ENCODE results near the gene PPM1A.
A peak's percentile ranks its signal among the peaks of the same experiment; 100 is the strongest.

DNA sequence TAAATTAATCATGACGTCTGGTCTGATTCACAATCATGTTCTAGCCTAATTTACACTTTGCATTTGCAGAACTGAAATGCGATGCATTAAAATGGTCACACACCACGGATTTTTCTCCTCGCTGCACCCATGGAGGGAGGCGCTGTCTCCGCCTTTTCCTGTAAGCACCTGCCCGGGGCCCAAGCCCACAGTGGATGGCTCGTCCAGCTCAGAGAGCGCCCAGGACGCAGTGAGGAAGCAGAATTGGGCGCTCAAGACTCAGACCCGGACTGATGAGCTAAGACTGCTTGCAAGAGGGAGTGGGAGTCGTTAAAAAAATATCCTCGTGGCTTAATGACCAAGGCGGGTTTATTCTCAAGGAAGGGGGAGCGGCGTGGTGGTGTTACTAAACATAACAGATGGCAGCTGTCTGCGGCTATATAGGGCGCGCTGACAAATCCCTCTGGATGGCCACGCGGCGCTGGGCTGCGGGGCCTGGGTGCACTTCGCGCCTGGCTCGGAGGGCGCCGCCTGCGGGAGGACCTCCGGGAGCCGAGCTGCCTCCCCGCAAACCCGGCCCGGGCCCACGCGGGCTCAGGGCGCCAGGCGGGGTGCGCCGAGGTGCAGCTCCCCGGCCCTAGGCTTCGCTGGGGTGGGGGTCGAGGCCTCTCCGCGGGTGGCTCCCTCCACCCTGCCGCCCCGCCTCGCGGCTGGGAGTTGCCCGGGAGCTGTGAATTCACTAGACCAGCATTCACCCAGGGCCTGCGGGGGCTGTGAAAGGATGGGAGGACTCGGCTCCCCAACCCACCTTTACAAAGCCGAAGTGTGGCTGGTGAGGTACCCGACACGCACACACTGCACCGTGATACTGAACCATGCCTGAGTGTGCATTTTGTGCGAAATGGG is 78.7 kb downstream of the PPM1A start:
- TF ChIP-seq, protein P1, sequence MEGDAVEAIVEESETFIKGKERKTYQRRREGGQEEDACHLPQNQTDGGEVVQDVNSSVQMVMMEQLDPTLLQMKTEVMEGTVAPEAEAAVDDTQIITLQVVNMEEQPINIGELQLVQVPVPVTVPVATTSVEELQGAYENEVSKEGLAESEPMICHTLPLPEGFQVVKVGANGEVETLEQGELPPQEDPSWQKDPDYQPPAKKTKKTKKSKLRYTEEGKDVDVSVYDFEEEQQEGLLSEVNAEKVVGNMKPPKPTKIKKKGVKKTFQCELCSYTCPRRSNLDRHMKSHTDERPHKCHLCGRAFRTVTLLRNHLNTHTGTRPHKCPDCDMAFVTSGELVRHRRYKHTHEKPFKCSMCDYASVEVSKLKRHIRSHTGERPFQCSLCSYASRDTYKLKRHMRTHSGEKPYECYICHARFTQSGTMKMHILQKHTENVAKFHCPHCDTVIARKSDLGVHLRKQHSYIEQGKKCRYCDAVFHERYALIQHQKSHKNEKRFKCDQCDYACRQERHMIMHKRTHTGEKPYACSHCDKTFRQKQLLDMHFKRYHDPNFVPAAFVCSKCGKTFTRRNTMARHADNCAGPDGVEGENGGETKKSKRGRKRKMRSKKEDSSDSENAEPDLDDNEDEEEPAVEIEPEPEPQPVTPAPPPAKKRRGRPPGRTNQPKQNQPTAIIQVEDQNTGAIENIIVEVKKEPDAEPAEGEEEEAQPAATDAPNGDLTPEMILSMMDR (IDR thresholded peaks at IDR 0.05; ENCODE audit: low read length), result peak; percentile 37; the same call in 1 of the 2 replicates
- TF ChIP-seq EZH2 (IDR thresholded peaks at IDR 0.05; ENCODE audit: borderline replicate concordance, low read length), result no peak

All from OCI-LY1 (cell line).